ENCODE measurements around the gene SLC25A12. TPM values are rescaled to one million over a fixed set of nuclear protein-coding genes. Genes with fewer than 3 reads are reported as not detected.

SLC25A12 gene
- total RNA-seq, 2 experiments from 2014 or later: 16.2 to 18.3 TPM

DNA sequence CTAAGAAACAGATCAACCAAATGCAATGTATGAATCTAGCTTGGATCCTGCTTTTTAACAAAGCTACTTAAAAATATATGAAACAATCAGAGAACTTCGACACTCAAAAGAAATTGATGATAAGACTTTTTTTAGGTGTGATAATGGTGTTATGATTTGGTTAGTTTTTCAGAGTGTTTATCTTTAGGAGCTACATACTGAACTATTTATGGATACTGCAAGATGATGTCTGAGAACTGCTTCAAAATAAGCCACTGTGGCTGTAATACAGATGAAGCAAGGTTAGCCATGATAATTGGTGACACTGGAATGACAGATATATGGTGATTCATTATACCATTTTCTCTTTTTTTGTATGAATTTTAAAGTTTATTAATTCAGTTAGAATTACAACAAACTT, 14.2 kb downstream of the SLC25A12 start:
- intact Hi-C loops (cut with micrococcal nuclease): no loop called here
- TF ChIP-seq, protein P1, sequence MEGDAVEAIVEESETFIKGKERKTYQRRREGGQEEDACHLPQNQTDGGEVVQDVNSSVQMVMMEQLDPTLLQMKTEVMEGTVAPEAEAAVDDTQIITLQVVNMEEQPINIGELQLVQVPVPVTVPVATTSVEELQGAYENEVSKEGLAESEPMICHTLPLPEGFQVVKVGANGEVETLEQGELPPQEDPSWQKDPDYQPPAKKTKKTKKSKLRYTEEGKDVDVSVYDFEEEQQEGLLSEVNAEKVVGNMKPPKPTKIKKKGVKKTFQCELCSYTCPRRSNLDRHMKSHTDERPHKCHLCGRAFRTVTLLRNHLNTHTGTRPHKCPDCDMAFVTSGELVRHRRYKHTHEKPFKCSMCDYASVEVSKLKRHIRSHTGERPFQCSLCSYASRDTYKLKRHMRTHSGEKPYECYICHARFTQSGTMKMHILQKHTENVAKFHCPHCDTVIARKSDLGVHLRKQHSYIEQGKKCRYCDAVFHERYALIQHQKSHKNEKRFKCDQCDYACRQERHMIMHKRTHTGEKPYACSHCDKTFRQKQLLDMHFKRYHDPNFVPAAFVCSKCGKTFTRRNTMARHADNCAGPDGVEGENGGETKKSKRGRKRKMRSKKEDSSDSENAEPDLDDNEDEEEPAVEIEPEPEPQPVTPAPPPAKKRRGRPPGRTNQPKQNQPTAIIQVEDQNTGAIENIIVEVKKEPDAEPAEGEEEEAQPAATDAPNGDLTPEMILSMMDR (IDR thresholded peaks at IDR 0.05): no peak
- DNase-seq: no peak
- Mint-ChIP-seq H3K4me1 (ENCODE audit: low read depth) (peaks cover 29% of the 10 kb centered on the region), H3K36me3 (ENCODE audit: low read depth) (peaks cover 13% of the 10 kb centered on the region), H3K27ac (no peak overlapping the region), H3K4me3 (no peak overlapping the region), H3K9me3 (no peaks in the 10 kb centered on the region), H3K27me3 (no peaks in the 10 kb centered on the region)
- POLR2A ChIA-PET: interaction anchor here (0.7 to 4.8 kb wide), 2 partner anchors 13 to 34 kb away, joined by 3 to 20 read pairs; partner anchors contain the start of gene SLC25A12
- CTCF ChIA-PET: no interaction called here
- ATAC-seq: no peak

DNA sequence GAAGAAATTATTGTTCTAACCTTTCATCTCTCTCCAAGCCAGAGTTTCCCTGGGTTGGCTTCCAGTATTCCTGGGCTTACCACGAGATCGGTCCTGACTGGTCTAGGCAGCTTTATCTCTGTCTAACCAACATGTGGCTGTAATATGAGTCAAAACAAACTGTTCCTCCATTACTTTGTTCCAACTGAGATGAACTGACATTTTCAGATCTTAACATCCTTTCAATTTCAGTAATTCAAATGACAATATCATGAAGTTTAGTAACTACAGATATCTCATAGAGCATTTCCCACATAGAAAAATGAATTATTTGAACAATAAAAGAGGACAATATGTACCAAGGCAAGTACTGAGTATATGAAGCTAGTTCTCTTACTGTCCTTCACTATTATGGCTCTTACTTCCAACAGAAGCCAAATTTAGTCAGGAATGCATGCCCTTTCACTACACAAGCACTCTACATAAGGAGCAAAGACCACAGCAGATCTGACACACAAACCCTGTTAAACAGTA, 15.5 kb downstream of the SLC25A12 start:
- no peak overlapping the region for H3K27ac Mint-ChIP-seq
- no peak overlapping the region for H3K4me3 Mint-ChIP-seq
- H3K27me3 Mint-ChIP-seq: no peaks in the 10 kb centered on the region
- no peaks in the 10 kb centered on the region for H3K9me3 Mint-ChIP-seq
- CTCF ChIA-PET: no interaction called here
- DNase-seq (no peak), ATAC-seq (peak; percentile 47)
- H3K4me1 Mint-ChIP-seq (ENCODE audit: low read depth): peaks cover 29% of the 10 kb centered on the region
- POLR2A ChIA-PET: no interaction called here
- TF ChIP-seq, protein P1 (IDR thresholded peaks at IDR 0.05): no peak
- peaks cover 19% of the 10 kb centered on the region for H3K36me3 Mint-ChIP-seq (ENCODE audit: low read depth)
- intact Hi-C loops (cut with micrococcal nuclease): no loop called here

GRCh38 chr2:171874963-171875362, 19.1 kb downstream of the SLC25A12 start:
- no peak for DNase-seq
- H3K4me3 Mint-ChIP-seq: no peak overlapping the region
- H3K4me1 Mint-ChIP-seq (ENCODE audit: low read depth): peaks cover 20% of the 10 kb centered on the region
- CTCF ChIA-PET: no interaction called here
- no peaks in the 10 kb centered on the region for H3K27me3 Mint-ChIP-seq
- intact Hi-C loops (cut with micrococcal nuclease): no loop called here
- H3K36me3 Mint-ChIP-seq (ENCODE audit: low read depth): peaks cover 29% of the 10 kb centered on the region
- POLR2A ChIA-PET: no interaction called here
- no peaks in the 10 kb centered on the region for H3K9me3 Mint-ChIP-seq
- H3K27ac Mint-ChIP-seq: no peak overlapping the region
- no peak for ATAC-seq
- TF ChIP-seq, protein P1 (IDR thresholded peaks at IDR 0.05): no peak

DNA sequence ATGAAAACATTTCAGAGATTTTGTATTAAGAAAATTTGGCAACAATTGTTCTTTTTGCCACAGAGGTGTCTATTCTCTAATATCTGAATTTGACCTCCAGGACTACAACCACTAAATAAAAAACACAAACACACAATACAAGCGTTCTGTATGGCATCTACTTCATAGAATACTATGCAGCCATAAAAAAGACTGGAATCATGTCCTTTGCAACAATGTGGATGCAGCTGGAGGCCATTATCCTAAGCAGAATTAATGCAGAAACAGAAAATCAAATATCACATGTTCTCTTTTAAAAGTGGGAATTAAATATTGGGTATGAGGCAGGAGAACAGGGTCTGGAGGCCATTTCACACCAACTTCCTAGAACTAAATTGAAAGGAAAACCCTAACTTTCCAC, 19.5 kb downstream of the SLC25A12 start:
- ATAC-seq (no peak), DNase-seq (no peak)
- ChIA-PET POLR2A (no interaction called here), CTCF (no interaction called here)
- Mint-ChIP-seq H3K27ac (no peak overlapping the region), H3K4me3 (no peak overlapping the region), H3K9me3 (no peaks in the 10 kb centered on the region), H3K36me3 (ENCODE audit: low read depth) (peaks cover 29% of the 10 kb centered on the region), H3K4me1 (ENCODE audit: low read depth) (peaks cover 16% of the 10 kb centered on the region), H3K27me3 (no peaks in the 10 kb centered on the region)
- intact Hi-C loops (cut with micrococcal nuclease): no loop called here
- TF ChIP-seq, protein P1 (IDR thresholded peaks at IDR 0.05): no peak

DNA sequence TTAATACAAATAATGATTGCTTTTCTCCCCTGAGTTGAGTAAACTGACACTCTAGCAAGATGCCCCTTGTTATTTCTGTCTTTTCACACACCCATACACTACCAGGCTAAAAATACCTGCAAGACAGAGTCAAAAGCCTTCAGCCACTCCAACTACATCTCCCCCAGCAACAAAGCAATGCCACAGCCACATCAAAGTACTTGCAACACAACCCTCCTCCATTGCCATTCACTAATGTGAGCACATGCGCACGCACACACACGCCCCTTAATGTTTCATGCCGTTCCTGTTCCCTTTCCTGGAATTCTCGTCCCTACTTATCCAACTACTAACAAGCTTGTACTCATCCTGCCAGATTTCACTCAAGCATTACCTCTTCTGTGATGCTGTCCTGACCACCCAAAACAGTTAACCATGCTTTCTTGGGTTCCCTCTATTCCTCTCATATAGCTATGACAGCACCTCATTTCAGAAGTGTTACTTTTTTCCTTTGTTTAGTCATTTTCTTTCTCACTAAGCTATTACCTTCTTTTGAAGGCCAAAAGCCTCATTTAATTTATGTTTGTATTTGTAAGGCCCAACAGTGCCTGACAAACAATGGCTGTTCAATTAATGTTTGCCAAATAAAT, 29.6 kb downstream of the SLC25A12 start:
- CTCF ChIA-PET: no interaction called here
- Mint-ChIP-seq H3K27ac (peak overlapping the region; percentile 8), H3K9me3 (no peaks in the 10 kb centered on the region), H3K4me1 (ENCODE audit: low read depth) (peaks cover 5% of the 10 kb centered on the region), H3K27me3 (no peaks in the 10 kb centered on the region), H3K4me3 (no peak overlapping the region), H3K36me3 (ENCODE audit: low read depth) (peaks cover 10% of the 10 kb centered on the region)
- DNase-seq: peak; percentile 33
- TF ChIP-seq, protein P1 (IDR thresholded peaks at IDR 0.05): no peak
- POLR2A ChIA-PET: no interaction called here
- ATAC-seq: peak; percentile 80
- intact Hi-C loops (cut with micrococcal nuclease): no loop called here
